ENCODE results near the gene ERP29.
"Not testable (repeated sequence)": the region's sequence is repeated elsewhere in the genome, so short reads cannot be mapped to it uniquely, and the experiment has no call there.

The ERP29 gene

GRCh38 chr12:112005419-112006395 lies 7.5 kb upstream of the ERP29 start:
- no peak for DNase-seq

DNA sequence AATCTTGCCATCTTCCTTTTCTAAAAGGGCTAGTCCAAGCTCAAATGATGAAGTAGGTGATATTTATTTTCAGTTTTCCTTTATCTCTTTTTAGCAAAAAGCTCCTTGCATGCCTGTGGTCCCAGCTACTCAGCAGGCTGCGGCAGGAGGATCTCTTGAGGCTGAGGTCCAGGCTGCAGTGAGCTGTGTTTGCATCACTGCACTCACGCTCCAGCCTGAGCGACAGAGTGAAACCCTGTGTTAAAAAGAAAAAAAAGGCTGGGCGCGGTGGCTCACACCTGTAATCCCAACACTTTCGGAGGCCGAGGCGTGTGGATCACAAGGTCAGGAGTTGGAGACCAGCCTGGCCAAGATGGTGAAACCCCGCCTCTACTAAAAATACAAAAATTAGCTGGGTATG lies 5.3 kb upstream of the ERP29 start:
- no peak for DNase-seq

- no peak for DNase-seq
Measured at GRCh38 chr12:112008918-112009317, 4.3 kb upstream of the ERP29 start.

DNA sequence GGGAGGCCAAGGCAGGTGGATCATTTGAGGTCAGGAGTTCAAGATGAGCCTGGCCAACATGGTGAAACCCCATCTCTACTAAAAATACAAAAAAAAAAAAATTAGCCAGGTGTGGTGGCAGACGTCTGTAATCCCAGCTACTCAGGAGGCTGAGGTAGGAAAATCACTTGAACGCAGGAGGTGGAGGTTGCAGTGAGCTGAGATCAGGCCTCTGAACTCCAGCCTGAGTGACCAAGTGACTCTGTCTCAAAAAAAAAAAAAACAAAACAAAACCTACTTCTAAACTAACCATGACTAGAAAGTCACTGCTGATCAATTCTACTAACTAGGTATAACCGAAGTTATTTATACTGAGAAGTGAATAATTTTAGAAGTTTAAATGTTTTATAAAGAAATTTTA lies 3.6 kb upstream of the ERP29 start:
- DNase-seq: not testable (repeated sequence)

- no peak for DNase-seq
Measured at GRCh38 chr12:112010415-112011344, 2.5 kb upstream of the ERP29 start.

DNA sequence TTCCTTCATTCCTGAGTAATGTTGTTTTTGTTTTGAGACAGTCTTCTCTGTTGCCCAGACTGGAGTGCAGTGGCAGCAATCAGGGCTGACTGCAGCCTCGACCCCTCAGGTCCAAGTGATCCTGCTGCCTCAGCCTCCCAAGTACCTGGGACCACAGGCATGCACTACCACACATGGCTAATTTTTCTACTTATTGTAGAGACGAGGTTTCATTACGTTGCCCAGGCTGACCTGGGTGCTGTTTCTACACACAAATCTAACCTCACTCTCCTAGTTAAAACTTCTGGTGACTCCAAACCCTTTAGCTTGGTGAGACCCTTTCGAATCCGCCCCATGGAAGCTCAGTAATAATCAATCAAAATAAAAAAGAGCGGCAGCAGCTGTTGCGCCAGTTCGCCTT lies 1.5 kb upstream of the ERP29 start:
- DNase-seq: no peak

DNA sequence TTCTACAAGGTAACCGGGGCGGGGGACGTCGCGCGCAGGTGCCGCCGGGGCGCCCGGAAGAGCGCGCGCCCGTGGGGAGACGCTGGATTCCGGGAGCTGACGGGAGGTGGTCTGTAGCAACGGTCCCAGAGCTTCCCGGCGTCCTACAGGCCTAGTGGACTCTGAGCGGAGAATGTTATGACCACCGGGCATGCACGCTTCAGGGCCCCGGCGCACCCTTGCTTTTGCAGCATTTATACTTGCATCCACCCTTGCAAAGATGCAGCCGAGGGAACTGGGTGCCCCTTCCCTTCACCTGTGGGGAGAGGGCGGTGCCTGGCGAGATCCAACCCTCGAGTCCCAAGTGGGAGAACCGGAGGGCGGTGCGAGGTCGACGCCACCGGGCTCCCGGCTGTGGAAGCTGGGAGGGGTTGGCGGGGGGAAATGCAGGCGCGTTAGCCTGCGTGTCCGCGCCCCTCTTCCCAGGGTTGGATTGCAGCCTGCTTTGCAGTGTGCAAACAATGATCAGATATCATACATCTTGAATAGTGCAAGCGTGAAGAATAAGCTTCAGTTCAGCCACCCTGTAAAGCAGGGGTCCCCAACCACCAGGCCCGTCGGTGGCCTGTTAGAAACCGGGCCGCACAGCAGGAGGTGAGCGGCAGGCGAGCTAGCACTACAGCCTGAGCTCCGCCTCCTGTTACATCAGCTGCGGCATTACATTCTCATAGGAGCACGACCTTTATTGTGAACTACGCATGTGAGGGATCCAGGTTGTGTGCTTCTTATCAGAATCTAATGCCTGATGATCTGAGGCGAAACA lies 576 bp downstream of the ERP29 start:
- peak; percentile 42 for DNase-seq

GRCh38 chr12:112015938-112016337 lies 2.7 kb downstream of the ERP29 start:
- DNase-seq: no peak

DNA sequence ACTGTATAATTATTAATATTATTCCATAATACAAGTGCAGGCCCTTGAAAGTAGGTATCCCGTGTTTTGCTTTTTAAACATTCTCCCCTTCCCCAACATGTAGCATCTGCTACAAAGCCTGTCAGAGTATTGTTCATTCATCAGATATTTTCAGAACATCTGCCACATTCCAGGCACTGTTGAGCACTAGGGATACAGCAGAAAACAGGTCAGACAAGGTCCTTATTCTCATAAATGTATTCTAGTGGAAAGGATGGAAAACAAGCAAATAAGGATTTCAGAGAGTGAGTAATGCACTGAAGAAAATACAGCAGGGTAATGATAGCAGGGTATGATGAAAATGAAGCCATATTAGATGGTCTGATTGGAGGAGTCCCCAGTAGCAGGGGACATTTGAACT lies 3.8 kb downstream of the ERP29 start:
- DNase-seq: no peak

DNA sequence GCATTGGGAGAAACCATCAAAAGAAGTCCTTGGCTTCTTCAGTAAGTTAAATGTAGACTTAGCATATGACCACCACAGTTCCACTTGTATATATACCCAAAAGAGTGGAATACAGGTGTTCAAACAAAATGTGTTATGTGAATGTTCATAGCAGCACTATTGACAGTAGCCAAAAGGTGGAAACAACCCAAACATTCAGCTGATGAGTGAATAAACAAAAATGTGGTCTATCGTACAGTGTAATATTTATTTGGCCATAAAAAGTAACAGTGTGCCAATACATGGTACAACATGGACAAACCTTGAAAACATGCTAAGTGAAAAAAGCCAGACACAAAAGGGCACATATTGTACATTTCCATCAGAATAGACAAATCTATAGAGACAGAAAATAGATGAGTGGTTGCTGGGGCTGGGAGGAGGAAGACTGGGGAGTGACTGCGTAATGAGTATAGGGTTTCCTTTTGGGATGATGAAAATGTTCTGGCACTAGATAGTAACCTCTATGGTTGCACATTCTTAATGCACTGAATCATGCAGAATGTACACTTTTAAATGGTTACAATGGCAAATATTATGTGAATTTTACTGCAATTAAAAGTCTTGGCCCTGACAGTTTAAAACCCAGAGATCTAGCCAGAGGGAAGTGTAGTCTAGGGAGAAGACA lies 5.5 kb downstream of the ERP29 start:
- no peak for DNase-seq

GRCh38 chr12:112020947-112021457 lies 7.8 kb downstream of the ERP29 start:
- no peak for DNase-seq

DNA sequence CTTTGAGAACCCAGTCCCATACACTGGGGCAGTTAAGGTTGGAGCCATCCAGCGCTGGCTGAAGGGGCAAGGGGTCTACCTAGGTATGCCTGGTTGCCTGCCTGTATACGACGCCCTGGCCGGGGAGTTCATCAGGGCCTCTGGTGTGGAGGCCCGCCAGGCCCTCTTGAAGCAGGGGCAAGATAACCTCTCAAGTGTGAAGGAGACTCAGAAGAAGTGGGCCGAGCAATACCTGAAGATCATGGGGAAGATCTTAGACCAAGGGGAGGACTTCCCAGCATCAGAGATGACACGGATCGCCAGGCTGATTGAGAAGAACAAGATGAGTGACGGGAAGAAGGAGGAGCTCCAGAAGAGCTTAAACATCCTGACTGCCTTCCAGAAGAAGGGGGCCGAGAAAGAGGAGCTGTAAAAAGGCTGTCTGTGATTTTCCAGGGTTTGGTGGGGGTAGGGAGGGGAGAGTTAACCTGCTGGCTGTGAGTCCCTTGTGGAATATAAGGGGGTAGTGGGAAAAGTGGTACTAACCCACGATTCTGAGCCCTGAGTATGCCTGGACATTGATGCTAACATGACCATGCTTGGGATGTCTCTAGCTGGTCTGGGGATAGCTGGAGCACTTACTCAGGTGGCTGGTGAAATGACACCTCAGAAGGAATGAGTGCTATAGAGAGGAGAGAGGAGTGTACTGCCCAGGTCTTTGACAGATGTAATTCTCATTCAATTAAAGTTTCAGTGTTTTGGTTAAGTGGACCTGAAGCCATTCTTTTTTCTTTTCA lies 9.2 kb downstream of the ERP29 start:
- DNase-seq: no peak

DNA sequence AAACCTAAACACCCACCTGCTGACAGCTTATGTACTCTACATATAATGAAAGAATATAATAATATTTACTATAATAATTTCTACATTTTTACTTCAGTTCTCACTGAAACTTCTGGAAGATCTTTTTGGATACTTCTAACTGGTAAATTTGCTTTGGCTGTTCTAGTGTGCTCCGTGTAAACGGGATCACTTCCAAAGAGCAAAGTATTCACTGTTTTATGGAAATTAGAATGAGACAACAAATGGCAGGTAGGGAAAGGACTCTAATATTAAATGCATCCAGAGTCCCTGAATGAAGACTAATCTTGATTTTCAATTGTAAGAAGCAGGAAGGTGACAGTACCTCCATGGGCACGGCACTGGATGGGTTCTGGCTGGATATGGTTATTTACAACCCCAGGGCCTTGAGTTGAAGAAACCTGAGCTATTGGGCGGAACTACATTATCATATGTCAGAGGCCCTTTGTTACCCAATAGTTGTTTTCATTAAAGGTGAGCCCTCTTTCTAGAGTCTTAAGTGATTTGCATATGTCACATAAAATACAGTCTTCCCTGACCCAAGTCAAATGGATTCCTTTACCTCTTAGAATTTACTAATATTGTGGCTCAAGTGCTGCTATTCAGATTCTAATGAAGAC lies 10.7 kb downstream of the ERP29 start:
- DNase-seq: no peak

DNA sequence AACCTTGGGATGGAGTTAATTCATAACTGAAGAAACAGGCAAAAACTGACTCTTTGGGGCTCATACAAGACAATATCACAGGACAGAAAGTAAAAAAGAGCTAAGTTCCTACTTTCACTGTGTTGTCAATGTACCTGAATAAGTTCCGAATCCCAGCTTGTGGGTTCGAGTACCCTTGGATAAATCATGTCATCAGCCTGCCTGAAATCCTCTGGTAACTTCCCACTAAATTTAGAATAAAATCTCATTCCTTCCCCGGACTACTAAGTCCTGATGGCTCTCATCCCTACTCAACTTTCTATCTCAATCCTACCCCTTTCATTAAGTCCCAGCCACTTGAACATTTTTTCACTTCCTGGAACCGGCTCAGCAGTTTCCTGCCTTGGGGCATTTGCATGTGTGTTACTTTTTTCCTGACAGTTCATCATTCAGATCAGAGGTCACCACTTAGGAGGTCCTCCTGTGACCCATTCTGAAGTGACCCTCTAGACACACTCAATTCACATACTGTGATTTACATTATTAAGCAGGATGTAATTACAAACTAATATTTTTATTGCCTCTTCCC lies 12.7 kb downstream of the ERP29 start:
- no peak for DNase-seq

DNA sequence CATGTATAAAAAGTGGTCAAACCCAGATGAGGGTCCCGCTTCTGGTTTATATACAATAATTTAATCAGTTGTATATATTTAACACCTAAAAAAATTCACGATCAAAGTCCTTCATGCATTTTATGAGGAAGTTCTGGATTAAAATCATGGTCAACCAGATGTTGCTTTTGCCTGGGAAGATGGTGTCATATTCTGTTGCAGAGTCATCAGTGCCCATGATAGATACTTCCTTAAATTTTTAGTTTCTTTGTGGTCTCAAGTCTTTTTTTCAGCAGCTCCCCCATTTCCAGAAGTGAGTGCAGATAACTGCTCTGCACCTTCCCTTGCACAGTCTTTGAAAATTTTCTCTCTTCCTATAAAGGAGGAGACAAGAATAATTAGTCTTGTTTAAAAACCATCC lies 16.1 kb downstream of the ERP29 start:
- no peak for DNase-seq

DNA sequence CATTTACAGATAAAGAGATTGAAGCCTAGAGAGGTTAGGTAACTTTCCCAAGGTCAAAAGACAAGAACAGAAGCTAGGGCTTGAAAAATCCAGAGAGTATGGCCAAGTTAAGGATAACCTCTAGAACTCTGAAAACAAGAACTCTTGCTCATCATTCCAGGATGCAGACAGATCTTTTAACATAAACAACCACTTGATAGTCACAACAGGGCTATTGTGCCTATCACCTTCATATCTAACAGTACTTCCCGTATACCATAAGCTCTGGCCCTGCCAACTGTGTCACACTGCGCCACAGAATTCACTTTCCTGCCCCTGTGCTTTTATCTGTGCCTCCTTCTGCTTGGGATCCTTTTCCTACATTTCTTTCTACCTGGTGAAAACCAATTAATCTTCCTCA lies 18.2 kb downstream of the ERP29 start:
- DNase-seq: no peak

DNA sequence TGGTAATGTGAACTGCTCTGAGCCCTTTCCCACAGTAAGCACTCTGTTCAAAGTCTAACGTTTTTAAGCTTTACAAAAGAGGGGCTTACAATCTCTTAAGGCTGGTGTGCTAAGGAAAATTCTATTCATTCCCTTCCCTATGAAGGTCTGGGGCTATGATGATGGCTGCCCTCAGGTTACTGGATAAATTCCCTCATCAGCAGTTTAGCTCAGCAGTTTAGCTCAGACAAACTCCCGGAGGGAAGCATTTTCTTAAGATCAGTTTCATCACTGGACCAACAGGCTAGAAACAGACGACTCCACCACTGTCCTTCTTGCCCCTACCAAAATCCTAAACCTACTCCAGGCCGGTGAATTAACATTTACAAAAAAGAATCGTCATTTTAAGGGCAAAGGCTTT lies 19.1 kb downstream of the ERP29 start:
- no peak for DNase-seq

DNA sequence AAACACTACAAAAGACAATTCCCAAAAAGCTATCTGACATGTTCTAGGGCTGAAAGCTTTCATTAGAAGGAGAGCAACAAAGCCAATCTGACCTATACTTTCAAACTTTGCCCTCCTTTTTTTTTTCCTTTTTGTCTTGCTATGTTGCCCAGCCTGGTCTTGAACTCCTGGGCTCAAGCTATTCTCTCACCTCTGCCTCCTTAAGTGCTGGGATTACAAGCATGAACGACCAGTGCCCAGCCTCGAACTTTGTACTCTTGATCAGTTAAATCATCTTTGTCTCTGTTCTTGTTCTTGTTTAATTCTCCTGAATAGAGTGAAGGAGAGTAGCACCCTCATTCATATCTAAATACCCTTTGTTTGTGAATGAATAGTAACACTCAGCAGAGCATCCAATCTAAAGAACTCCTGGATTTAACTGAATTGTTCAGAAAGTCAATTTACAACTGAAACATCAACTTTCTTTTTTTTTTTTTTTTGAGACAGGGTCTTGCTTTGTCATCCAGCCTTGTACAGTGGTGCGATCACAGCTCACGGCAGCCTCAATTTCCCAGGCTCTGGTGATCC lies 22.1 kb downstream of the ERP29 start:
- no peak for DNase-seq

DNA sequence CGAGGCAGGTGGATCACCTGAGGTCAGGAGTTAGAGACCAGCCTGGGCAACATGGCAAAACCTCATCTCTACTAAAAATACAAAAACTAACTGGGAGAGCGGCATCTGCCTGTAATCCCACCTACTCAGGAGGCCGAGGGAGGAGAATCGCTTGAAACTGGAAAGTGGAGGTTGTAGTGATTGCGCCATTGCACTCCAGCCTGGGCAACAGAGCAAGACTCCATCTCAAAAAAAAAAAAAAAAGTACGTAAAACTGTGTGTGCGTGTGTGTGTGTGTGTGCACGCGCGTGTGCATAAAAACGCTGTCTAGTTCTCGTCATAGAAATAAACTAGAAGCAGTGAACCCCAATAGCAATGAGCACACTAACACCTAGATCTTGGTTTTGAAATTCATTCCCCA lies 23.4 kb downstream of the ERP29 start:
- DNase-seq: not testable (repeated sequence)

DNA sequence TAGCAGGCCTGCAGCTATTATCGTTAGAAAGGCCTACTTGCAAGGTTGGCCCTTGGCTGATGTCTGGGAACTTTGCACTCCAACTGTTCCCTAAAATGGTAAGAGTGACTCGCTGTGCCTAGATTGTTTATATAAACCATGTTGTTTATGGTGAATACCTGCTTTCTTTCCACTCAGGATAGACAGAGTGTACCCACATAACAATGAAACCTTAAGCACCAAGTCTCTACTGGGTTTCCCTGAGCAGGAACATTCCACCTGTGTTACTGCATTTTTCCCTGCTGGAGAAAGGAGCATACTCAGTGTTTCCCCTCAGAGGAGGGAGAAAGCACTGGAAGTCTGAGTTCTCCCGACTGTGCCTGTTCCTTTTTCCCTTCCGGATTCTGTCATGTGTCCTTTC lies 32.8 kb downstream of the ERP29 start:
- no peak for DNase-seq
